Uterus (tissue), 2 donors: Measurements from ENCODE around the gene TMEM156.

Experiments
- POLR2A ChIP-seq, 2 donors: fragments of 450-650 bp; IDR thresholded peaks; one replicate each; pipeline ENCODE4 v1.6.1; 2016; ENCODE audit warnings: antibody characterized with exemption in 2 of 2, mild to moderate bottlenecking in 1 of 2, moderate library complexity in 1 of 2
- TF ChIP-seq, protein P1 (sequence below), 4 experiments: fragments of 200-600 bp in 2 of 4; fragments of 450-650 bp in 2 of 4; sonication (generic) in 2 of 4; IDR thresholded peaks; one replicate each; pipeline ENCODE4 v1.5.1; 2016 to 2019; ENCODE audit warnings: antibody characterized with exemption in 4 of 4, mild to moderate bottlenecking in 2 of 4, moderate library complexity in 1 of 4

- TF ChIP-seq, protein P1, sequence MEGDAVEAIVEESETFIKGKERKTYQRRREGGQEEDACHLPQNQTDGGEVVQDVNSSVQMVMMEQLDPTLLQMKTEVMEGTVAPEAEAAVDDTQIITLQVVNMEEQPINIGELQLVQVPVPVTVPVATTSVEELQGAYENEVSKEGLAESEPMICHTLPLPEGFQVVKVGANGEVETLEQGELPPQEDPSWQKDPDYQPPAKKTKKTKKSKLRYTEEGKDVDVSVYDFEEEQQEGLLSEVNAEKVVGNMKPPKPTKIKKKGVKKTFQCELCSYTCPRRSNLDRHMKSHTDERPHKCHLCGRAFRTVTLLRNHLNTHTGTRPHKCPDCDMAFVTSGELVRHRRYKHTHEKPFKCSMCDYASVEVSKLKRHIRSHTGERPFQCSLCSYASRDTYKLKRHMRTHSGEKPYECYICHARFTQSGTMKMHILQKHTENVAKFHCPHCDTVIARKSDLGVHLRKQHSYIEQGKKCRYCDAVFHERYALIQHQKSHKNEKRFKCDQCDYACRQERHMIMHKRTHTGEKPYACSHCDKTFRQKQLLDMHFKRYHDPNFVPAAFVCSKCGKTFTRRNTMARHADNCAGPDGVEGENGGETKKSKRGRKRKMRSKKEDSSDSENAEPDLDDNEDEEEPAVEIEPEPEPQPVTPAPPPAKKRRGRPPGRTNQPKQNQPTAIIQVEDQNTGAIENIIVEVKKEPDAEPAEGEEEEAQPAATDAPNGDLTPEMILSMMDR (IDR thresholded peaks at IDR 0.05) = no peak
- TF ChIP-seq POLR2A (IDR thresholded peaks at IDR 0.05) = no peak
These were observed 6.9 kb upstream of the TMEM156 start for GRCh38 chr4:39039108-39039507.
